ENCODE results near the gene PRCP.

The PRCP gene

DNA sequence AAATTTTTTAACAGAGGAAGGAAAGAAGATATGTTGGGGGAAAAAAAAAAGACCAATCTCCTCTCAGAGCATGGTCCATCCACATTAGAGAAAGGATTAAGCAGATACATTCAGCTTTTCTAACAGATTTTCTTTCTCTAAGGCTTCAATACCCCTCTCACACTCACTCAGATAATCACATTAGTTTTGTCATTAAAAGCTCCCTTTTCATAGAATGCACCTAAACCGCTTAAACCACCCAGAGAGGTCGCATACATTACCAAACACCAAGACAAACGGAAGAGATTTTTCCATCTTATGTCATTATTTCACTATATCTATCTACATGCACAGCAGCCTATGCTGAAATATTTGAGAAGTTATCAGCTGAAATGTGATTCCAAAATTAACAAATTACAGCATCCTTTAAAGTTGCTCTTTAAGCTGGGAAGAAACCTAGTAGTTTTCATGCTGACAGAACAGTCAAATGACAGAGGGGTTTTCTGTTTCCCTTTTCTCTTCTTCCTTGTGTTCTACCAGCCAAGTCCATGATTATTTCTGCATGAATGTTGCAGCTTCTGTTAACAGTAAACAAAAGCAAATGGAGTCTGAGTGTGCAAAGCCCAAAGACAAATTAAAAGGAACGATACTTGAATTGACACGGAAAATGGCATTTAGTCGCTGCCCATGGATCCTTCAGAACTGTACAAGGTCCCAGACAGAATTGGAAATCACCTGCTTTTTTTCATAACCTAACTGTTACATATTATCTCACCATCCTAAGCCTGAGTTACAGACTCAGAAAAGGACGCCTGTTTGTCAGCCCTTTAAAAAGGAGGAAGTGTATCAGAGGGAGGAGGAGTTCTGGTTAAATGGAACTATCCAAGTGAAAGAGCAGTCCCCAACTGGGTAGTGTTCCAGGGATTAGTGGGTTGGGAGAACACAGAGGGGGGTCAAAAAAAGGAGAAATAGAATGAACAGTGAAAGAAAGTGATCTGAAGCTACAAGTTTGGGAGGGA lies 54.6 kb downstream of the PRCP start:
- Histone ChIP-seq H3K4me1 (ENCODE audit: control insufficient read depth, insufficient read depth, low read length) (no peaks in the 10 kb centered on the region), H3K36me3 (ENCODE audit: insufficient read depth, low read length) (no peaks in the 10 kb centered on the region), H3K27me3 (ENCODE audit: control insufficient read depth, insufficient read depth, low read length) (no peaks in the 10 kb centered on the region), H3K9me3 (replicated peaks; ENCODE audit: low read length) (no peaks in the 10 kb centered on the region), H3K9ac (ENCODE audit: low read depth, low read length) (no peak overlapping the region), H3K4me2 (ENCODE audit: low read length) (no peak overlapping the region), H3K4me3 (ENCODE audit: low read length) (no peak overlapping the region)

DNA sequence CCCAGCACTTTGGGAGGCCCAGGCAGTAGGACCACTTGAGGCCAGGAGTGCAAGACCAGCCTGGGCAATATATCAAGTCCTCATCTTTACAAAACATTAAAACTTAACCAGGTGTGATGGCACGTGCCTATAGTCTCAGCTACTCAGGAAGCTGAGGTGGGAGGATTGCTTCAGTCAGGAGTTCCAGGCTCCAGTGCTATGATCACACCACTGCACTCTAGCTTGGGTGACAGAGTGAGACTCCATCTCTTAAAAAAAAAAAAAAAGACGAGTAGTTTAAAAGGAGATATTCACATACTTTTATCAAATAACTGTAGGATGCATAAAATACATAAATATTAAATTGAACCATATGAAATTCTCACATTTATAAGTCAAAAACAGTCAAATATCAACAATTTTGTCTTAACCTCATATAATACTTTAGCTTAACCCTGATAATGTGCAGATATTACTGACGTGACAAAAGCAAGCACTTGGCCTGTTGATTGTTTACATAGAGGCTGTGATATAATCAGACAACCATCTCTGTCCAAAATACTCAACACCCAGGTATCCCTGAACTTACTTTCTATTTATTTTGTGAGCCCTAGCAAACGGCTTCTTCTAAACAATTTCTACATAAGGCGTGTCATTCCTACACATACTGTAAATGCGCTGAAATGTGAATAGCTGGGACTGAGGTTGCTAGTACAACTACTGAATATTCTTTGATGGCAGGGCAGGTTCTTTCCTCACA lies 57.0 kb downstream of the PRCP start:
- H3K4me1 ChIP-seq (ENCODE audit: control insufficient read depth, insufficient read depth, low read length), result no peaks in the 10 kb centered on the region
- H3K4me2 ChIP-seq (ENCODE audit: low read length), result no peak overlapping the region
- no peaks in the 10 kb centered on the region for H3K27me3 ChIP-seq (ENCODE audit: control insufficient read depth, insufficient read depth, low read length)
- no peak overlapping the region for H3K9ac ChIP-seq (ENCODE audit: low read depth, low read length)
- no peaks in the 10 kb centered on the region for H3K9me3 ChIP-seq (replicated peaks; ENCODE audit: low read length)
- no peak overlapping the region for H3K4me3 ChIP-seq (ENCODE audit: low read length)
- no peaks in the 10 kb centered on the region for H3K36me3 ChIP-seq (ENCODE audit: insufficient read depth, low read length)

DNA sequence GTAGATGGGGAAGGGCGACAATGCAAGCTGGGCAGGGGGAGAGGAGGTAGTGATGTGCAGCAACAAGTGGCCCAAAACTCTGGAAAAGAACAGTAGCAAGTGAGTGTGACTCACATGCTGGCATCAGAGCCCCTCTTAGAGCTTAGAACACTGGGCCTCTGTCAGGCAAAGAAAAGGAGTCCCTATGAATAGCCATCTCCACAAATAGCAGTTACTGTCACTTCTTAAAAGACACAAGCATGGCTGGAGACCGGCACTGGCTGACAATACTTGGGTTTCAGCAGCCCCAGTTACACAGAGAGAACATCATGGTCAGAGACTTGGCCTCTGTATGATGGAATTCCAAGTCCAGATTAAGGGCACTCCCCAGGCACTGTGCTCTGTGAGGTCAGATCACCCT lies 58.2 kb downstream of the PRCP start:
- H3K27me3 ChIP-seq (ENCODE audit: control insufficient read depth, insufficient read depth, low read length), result no peaks in the 10 kb centered on the region
- no peaks in the 10 kb centered on the region for H3K36me3 ChIP-seq (ENCODE audit: insufficient read depth, low read length)
- no peak overlapping the region for H3K9ac ChIP-seq (ENCODE audit: low read depth, low read length)
- no peak overlapping the region for H3K4me2 ChIP-seq (ENCODE audit: low read length)
- H3K4me1 ChIP-seq (ENCODE audit: control insufficient read depth, insufficient read depth, low read length), result no peaks in the 10 kb centered on the region
- H3K4me3 ChIP-seq (ENCODE audit: low read length), result no peak overlapping the region
- no peaks in the 10 kb centered on the region for H3K9me3 ChIP-seq (replicated peaks; ENCODE audit: low read length)

DNA sequence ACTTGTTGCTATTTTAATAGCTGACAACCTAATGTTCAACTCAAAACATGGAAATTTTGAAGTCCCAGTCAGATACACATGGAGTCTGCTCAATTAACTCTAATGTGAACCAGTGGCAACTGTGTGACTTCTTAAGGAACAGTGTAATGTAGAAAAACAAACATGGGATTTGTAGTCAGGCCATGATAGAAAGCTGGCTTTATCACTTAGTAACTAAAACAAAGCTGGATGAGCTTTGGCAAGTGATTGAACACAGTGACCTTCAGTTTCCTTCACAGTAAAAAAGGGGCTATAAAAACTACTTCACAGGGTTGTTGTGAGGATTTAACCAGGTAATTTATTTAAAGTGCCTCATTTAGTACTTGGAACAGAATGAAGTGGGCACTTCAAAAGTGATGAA lies 62.6 kb downstream of the PRCP start:
- no peaks in the 10 kb centered on the region for H3K9me3 ChIP-seq (replicated peaks; ENCODE audit: low read length)
- no peak overlapping the region for H3K9ac ChIP-seq (ENCODE audit: low read depth, low read length)
- H3K4me3 ChIP-seq (ENCODE audit: low read length), result no peak overlapping the region
- peaks cover 2% of the 10 kb centered on the region for H3K36me3 ChIP-seq (ENCODE audit: insufficient read depth, low read length)
- H3K27me3 ChIP-seq (ENCODE audit: control insufficient read depth, insufficient read depth, low read length), result no peaks in the 10 kb centered on the region
- no peaks in the 10 kb centered on the region for H3K4me1 ChIP-seq (ENCODE audit: control insufficient read depth, insufficient read depth, low read length)
- no peak overlapping the region for H3K4me2 ChIP-seq (ENCODE audit: low read length)

DNA sequence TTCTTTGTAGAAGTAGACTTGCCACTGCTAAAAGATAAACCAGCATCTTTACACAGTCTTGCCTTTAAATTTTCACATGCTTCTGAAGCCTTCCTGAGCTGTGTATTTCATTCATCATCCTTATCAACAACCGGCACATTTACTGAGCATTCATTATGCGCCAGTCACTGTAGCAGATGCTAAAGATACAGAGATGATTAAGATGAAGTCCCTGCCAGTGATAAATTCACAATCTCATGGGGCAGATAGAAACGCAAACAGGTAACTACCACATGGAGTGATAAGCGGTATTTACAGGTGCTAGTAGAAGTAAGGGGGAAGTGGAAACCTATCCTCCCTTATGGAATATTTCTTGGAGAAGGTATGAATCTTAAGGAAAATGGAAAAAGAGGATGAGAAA lies 67.2 kb downstream of the PRCP start:
- H3K36me3 ChIP-seq (ENCODE audit: insufficient read depth, low read length), result peaks cover 2% of the 10 kb centered on the region
- no peak overlapping the region for H3K4me3 ChIP-seq (ENCODE audit: low read length)
- no peak overlapping the region for H3K9ac ChIP-seq (ENCODE audit: low read depth, low read length)
- no peaks in the 10 kb centered on the region for H3K27me3 ChIP-seq (ENCODE audit: control insufficient read depth, insufficient read depth, low read length)
- H3K4me1 ChIP-seq (ENCODE audit: control insufficient read depth, insufficient read depth, low read length), result no peaks in the 10 kb centered on the region
- H3K9me3 ChIP-seq (replicated peaks; ENCODE audit: low read length), result no peaks in the 10 kb centered on the region
- no peak overlapping the region for H3K4me2 ChIP-seq (ENCODE audit: low read length)

DNA sequence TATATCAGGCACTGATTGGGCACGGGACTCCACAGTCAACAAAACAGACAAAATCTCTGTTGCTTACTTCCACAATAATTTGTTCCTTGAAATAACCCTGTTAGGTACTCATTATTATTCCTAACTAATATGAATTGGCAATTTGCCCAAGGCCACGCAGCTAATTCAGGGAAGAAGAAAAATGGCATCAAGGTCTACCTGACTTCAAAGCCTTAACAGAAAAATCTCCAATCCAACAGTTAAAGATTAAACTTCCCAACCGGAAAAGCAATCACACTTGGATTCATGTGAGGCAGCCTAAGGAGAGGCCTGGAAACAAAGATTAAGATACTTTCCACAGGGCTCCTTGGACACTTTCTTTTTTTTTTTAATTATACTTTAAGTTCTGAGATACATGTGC lies 68.9 kb downstream of the PRCP start:
- H3K4me3 ChIP-seq (ENCODE audit: low read length), result no peak overlapping the region

DNA sequence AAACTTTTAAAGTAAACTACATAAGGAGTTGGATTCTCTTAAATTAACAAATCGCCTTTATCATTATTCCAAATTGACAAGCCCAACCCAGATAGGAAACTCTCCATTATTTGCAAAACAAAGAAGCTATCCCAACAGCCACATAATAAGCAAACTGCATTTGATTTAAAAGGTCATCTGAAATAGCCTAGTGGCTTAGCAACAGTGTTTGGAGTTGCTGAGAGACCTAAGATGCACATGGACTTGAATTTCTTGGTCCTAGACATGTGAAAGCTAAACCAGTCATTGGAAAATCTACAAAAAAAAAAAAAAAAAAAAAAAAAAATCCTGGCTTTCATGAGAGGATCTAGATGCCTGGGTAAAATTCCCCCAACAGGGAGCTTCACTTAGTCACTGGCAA lies 69.5 kb downstream of the PRCP start:
- Histone ChIP-seq H3K4me3 (ENCODE audit: low read length) (no peak overlapping the region), H3K9ac (ENCODE audit: low read depth, low read length) (no peak overlapping the region), H3K27me3 (ENCODE audit: control insufficient read depth, insufficient read depth, low read length) (no peaks in the 10 kb centered on the region), H3K36me3 (ENCODE audit: insufficient read depth, low read length) (peaks cover 2% of the 10 kb centered on the region), H3K4me2 (ENCODE audit: low read length) (no peak overlapping the region), H3K4me1 (ENCODE audit: control insufficient read depth, insufficient read depth, low read length) (no peaks in the 10 kb centered on the region), H3K9me3 (replicated peaks; ENCODE audit: low read length) (no peaks in the 10 kb centered on the region)

More for the DNA sequence above, 68.9 kb downstream of the PRCP start:
- H3K9ac ChIP-seq (ENCODE audit: low read depth, low read length), result no peak overlapping the region
- no peaks in the 10 kb centered on the region for H3K4me1 ChIP-seq (ENCODE audit: control insufficient read depth, insufficient read depth, low read length)
- H3K36me3 ChIP-seq (ENCODE audit: insufficient read depth, low read length), result peaks cover 2% of the 10 kb centered on the region
- no peaks in the 10 kb centered on the region for H3K9me3 ChIP-seq (replicated peaks; ENCODE audit: low read length)
- no peak overlapping the region for H3K4me2 ChIP-seq (ENCODE audit: low read length)
- H3K27me3 ChIP-seq (ENCODE audit: control insufficient read depth, insufficient read depth, low read length), result no peaks in the 10 kb centered on the region

DNA sequence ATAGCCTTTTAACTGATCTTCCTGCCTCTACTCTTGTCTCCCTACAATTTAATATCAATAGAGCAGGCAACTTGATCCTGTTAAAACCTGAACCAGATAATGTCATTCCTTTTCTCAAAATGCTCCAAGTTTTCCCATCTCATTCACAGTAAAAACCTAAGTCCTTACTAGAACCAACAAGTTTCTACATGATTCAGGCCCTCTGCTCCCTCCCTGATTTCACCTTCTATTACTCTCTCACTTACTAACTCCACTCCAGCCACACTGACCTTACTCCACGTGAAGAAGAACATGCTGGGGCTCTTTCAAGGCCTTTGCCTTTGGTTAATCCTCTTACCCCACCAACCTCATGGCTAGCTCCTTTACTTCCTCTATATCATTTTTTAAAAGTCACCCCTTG lies 71.1 kb downstream of the PRCP start:
- Histone ChIP-seq H3K4me3 (ENCODE audit: low read length) (no peak overlapping the region), H3K4me1 (ENCODE audit: control insufficient read depth, insufficient read depth, low read length) (no peaks in the 10 kb centered on the region), H3K4me2 (ENCODE audit: low read length) (no peak overlapping the region), H3K9me3 (replicated peaks; ENCODE audit: low read length) (no peaks in the 10 kb centered on the region), H3K36me3 (ENCODE audit: insufficient read depth, low read length) (peaks cover 2% of the 10 kb centered on the region), H3K9ac (ENCODE audit: low read depth, low read length) (no peak overlapping the region), H3K27me3 (ENCODE audit: control insufficient read depth, insufficient read depth, low read length) (no peaks in the 10 kb centered on the region)

DNA sequence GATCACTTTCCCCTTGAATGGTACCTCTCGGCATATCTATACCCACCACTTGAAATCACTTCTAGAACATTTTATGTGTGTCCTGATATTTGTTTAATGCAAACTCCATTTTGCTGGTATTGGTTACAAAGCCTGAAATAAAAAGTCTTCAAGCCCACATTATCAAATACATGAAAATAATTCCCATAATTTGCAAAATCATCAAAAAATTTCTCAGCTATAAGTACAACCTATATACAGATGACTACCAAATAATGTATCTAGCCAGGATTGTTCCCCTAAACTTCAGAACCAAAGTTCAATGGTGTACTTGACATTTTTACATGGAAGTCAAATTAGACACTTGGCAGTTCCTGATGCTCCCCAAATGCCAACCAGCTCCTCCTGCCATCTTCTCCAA lies 71.8 kb downstream of the PRCP start:
- Histone ChIP-seq H3K4me3 (ENCODE audit: low read length) (no peak overlapping the region), H3K4me2 (ENCODE audit: low read length) (no peak overlapping the region), H3K36me3 (ENCODE audit: insufficient read depth, low read length) (peaks cover 2% of the 10 kb centered on the region), H3K9me3 (replicated peaks; ENCODE audit: low read length) (no peaks in the 10 kb centered on the region), H3K27me3 (ENCODE audit: control insufficient read depth, insufficient read depth, low read length) (no peaks in the 10 kb centered on the region), H3K4me1 (ENCODE audit: control insufficient read depth, insufficient read depth, low read length) (no peaks in the 10 kb centered on the region), H3K9ac (ENCODE audit: low read depth, low read length) (no peak overlapping the region)

DNA sequence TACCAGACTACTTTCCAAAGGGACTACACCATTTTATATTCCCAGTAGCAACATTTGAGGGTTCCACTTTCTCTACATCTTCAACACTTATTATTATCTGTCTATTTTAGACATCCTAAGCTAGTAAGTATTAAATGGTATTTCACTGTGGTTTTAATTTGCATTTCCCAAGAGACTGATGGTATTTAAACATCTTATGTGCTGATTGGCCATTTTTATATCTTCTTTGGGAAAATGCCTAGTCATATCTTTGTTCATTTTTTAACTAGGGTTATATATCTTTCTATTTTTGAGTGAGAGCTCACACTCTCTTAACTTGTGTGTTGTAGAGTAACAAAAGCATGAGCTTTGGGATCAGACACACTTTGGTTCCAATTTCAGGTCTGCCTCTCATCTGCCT lies 73.7 kb downstream of the PRCP start:
- Histone ChIP-seq H3K36me3 (ENCODE audit: insufficient read depth, low read length) (no peaks in the 10 kb centered on the region), H3K9me3 (replicated peaks; ENCODE audit: low read length) (no peaks in the 10 kb centered on the region), H3K27me3 (ENCODE audit: control insufficient read depth, insufficient read depth, low read length) (no peaks in the 10 kb centered on the region), H3K9ac (ENCODE audit: low read depth, low read length) (no peak overlapping the region), H3K4me2 (ENCODE audit: low read length) (no peak overlapping the region), H3K4me1 (ENCODE audit: control insufficient read depth, insufficient read depth, low read length) (no peaks in the 10 kb centered on the region), H3K4me3 (ENCODE audit: low read length) (no peak overlapping the region)

DNA sequence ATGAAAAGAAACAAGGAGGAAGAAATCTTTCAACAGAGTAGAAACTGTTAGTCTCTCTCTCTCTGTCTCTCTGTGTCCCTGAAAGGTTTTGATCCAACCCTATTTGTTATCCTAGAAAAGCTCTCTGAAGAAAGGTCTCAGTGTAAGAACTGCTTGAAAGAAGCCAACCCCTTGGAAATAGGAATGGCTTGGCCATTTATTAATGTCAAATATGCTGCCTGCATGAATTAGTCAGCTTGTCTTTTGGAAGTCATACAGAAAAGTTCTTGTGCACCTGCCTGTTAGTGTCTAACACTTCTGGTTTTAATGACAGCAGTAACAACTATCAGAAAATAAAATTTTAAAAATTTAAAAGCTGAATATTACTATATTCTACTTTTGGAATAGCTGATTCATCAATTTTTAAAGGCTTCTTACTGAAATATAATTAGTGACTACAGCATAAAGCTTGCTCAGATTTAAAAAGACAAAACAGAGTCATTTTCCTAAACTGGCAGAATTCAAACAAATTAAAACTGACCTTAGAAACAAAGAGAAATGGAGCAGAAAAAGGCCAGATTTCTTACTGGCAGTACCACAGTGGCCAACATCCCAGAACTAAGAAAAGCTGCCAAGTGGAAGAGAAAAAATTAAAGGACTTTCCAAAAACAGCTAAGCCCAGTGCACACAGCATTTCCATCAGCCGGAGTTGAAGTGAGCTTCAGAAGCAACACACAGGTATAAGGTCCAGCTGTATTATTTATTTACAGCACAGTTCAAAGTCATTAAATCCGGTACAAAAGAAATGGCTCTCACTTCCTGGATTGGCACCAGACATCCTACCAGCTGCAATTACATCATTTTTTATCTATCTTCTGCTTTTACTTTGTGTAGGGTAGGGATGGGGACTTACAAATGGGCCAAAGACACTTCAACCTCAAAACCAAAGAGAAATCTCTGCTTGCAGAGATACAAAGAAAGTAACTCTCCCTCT lies 76.3 kb downstream of the PRCP start:
- Histone ChIP-seq H3K27me3 (ENCODE audit: control insufficient read depth, insufficient read depth, low read length) (no peaks in the 10 kb centered on the region), H3K4me3 (ENCODE audit: low read length) (no peak overlapping the region), H3K9ac (ENCODE audit: low read depth, low read length) (no peak overlapping the region), H3K9me3 (replicated peaks; ENCODE audit: low read length) (no peaks in the 10 kb centered on the region), H3K4me1 (ENCODE audit: control insufficient read depth, insufficient read depth, low read length) (no peaks in the 10 kb centered on the region), H3K4me2 (ENCODE audit: low read length) (no peak overlapping the region), H3K36me3 (ENCODE audit: insufficient read depth, low read length) (no peaks in the 10 kb centered on the region)
